Progenitor cell of endocrine pancreas (in vitro differentiated cells): ENCODE data around the gene SAMSN1. TPM values are rescaled to one million over a fixed set of nuclear protein-coding genes. Genes with fewer than 3 reads are reported as not detected.
A peak's percentile ranks its signal among the peaks of the same experiment; 100 is the strongest.

Experiments used
- DNase-seq: peaks from one replicate; pipeline ENCODE4 v3.0.0; 2021; ENCODE audit warnings: low spot score; ENCODE audit not compliant: unreplicated experiment
- H3K27ac Mint-ChIP-seq: 2 replicates; pipeline ENCODE4 v1.8.0; 2021; ENCODE audit warnings: mild to moderate bottlenecking, moderate library complexity, mixed read lengths
- H3K27me3 Mint-ChIP-seq: 2 replicates; pipeline ENCODE4 v1.8.0; 2021; ENCODE audit warnings: mixed read lengths
- H3K36me3 Mint-ChIP-seq: 2 replicates; pipeline ENCODE4 v1.8.0; 2022; ENCODE audit warnings: mixed read lengths; ENCODE audit not compliant: insufficient read depth
- H3K4me1 Mint-ChIP-seq: 2 replicates; pipeline ENCODE4 v1.8.0; 2021; ENCODE audit warnings: low read depth, mixed read lengths
- H3K4me3 Mint-ChIP-seq: 2 replicates; pipeline ENCODE4 v1.8.0; 2021; ENCODE audit warnings: low read depth, mild to moderate bottlenecking, moderate library complexity, mixed read lengths
- H3K9me3 Mint-ChIP-seq: 2 replicates; pipeline ENCODE4 v1.8.0; 2021; ENCODE audit warnings: low read depth, mixed read lengths
- CTCF ChIP-seq: fragments of 200-600 bp; sonication (generic); IDR thresholded peaks from one replicate; pipeline ENCODE4 v1.5.0; 2021; ENCODE audit warnings: antibody characterized with exemption, mild to moderate bottlenecking; ENCODE audit not compliant: unreplicated experiment
- total RNA-seq: library from RNA; stranded (reverse); gene quantifications from 2 replicates; pipeline ENCODE4 v1.2.1, GENCODE V29; 2021

Gene SAMSN1
- total RNA-seq, 1 donor from 2014 or later = not detected

DNA sequence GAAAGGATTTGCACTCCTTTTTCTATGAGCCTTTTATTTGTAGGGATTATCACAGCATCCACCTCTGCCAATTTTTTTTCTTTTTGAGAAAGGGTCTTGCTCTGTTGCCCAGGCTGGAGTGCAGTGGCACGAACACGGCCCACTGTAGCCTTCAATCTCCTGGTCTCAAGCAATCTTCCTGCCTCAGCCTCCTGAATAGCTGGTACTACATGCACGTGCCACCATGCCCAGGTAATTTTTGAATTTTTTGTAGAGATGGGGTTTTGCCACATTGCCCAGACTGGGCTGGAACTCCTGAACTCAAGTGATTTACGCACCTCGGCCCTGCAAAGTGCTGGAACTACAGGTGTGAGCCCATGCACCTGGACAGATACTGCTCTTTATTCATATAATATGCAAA is 2.1 kb downstream of the SAMSN1 start:
- no peak for DNase-seq
- Mint-ChIP-seq H3K36me3 (no peaks in the 10 kb centered on the region), H3K4me3 (no peak overlapping the region), H3K27ac (no peak overlapping the region), H3K4me1 (no peaks in the 10 kb centered on the region), H3K9me3 (peaks cover 3% of the 10 kb centered on the region), H3K27me3 (no peaks in the 10 kb centered on the region)
- TF ChIP-seq CTCF = no peak

DNA sequence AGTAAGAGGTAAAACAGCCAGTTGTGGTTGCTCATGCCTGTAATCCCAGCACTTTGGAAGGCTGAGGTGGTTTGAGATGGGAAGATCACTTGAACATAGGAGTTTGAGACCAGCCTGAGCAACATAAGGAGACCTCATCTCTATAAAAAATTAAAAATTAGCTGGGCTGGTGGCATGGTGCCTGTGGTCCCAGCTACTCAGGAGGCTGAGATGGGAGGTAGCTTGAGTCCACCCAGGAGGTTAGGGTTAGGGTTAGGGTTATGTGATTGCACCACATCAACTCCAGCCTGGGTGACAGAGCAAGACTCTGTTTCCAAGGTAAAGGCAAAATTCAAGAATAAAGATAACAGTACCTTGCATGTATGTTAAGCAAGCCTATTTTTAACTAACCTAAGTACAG is 3.5 kb downstream of the SAMSN1 start:
- Mint-ChIP-seq H3K27me3 (no peaks in the 10 kb centered on the region), H3K36me3 (no peaks in the 10 kb centered on the region), H3K9me3 (peaks cover 3% of the 10 kb centered on the region), H3K27ac (no peak overlapping the region), H3K4me1 (no peaks in the 10 kb centered on the region), H3K4me3 (no peak overlapping the region)
- no peak for TF ChIP-seq CTCF
- DNase-seq = no peak

- Mint-ChIP-seq H3K4me3 (no peak overlapping the region), H3K27me3 (no peaks in the 10 kb centered on the region), H3K27ac (no peak overlapping the region), H3K9me3 (peaks cover 3% of the 10 kb centered on the region), H3K36me3 (no peaks in the 10 kb centered on the region), H3K4me1 (no peaks in the 10 kb centered on the region)
- no peak for DNase-seq
- TF ChIP-seq CTCF = no peak
Observed at GRCh38 chr21:14541841-14542490, 4.1 kb downstream of the SAMSN1 start.

DNA sequence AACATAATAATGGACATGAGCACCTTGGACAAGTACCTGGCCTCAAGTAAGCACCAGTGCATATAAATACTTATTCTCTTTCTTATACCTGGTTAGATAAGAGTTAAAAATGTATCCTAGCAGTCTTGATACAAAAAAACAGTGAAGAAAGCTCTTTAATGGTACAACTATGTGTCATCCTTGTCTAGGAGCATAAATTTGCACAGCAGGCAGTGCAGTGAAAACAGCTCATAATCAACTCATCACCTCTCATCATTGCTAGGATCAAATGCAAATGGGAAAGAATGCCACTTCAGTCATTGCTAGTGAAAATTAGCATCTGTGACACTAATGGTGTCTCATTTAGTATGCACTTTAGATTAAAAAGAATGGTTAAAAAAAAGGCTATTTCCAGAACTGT is 7.6 kb downstream of the SAMSN1 start:
- H3K27ac Mint-ChIP-seq = no peak overlapping the region
- peaks cover 6% of the 10 kb centered on the region for H3K9me3 Mint-ChIP-seq
- H3K27me3 Mint-ChIP-seq = no peaks in the 10 kb centered on the region
- DNase-seq = no peak
- H3K36me3 Mint-ChIP-seq = no peaks in the 10 kb centered on the region
- no peak overlapping the region for H3K4me3 Mint-ChIP-seq
- H3K4me1 Mint-ChIP-seq = no peaks in the 10 kb centered on the region
- no peak for TF ChIP-seq CTCF

- Mint-ChIP-seq H3K4me3 (no peak overlapping the region), H3K9me3 (peaks cover 6% of the 10 kb centered on the region), H3K27ac (peak overlapping the region; percentile 33), H3K27me3 (no peaks in the 10 kb centered on the region), H3K36me3 (no peaks in the 10 kb centered on the region), H3K4me1 (no peaks in the 10 kb centered on the region)
- no peak for DNase-seq
- no peak for TF ChIP-seq CTCF
Observed at GRCh38 chr21:14536929-14537328, 9.2 kb downstream of the SAMSN1 start.
